Kidney (tissue), 14 donors: ENCODE measurements around the gene PABPN1. TPM values are rescaled to one million over a fixed set of nuclear protein-coding genes. Genes with fewer than 3 reads are reported as not detected.
A peak's percentile ranks its signal among the peaks of the same experiment; 100 is the strongest.

Source experiments
- DNase-seq, 5 donors: peaks; one replicate each; pipeline ENCODE4 v3.0.0-alpha.2; 2013 to 2020
- FAIRE-seq: peaks from 2 replicates; lab custom pipeline; 2012; peaks lifted over from hg19 to GRCh38; lab: Jason Lieb, UNC
- H3K27ac ChIP-seq, 2 donors: one replicate each; pipeline ENCODE4 v1.7.0; 2013; ENCODE audit warnings: low read depth in 2 of 2, low read length in 2 of 2, inconsistent platforms in 1 of 2
- H3K27me3 ChIP-seq: one replicate; pipeline ENCODE4 v1.7.1; 2013; ENCODE audit warnings: low read length, inconsistent platforms; ENCODE audit not compliant: control insufficient read depth, insufficient read depth
- H3K36me3 ChIP-seq, 3 donors: one replicate each; pipeline versions ENCODE4 v1.7.0 to v1.7.1; 2013; ENCODE audit warnings: low read length in 3 of 3, control low read depth in 1 of 3, inconsistent platforms in 1 of 3; ENCODE audit not compliant: insufficient read depth in 3 of 3, control insufficient read depth in 2 of 3
- H3K4me1 ChIP-seq, 3 donors: one replicate each; pipeline versions ENCODE4 v1.7.0 to v1.7.1; 2013; ENCODE audit warnings: low read length in 3 of 3, inconsistent platforms in 1 of 3, low read depth in 1 of 3; ENCODE audit not compliant: control insufficient read depth in 2 of 3, insufficient read depth in 2 of 3
- H3K4me3 ChIP-seq, 3 donors: one replicate each; pipeline versions ENCODE4 v1.7.0 to v1.8.1; 2013; ENCODE audit warnings: low read length in 3 of 3, control low read depth in 1 of 3, inconsistent platforms in 1 of 3
- H3K9ac ChIP-seq, 3 donors: one replicate each; pipeline versions ENCODE4 v1.7.0 to v1.7.1; 2013; ENCODE audit warnings: low read length in 3 of 3, control low read depth in 1 of 3, inconsistent platforms in 1 of 3
- H3K9me3 ChIP-seq, 3 donors: one replicate each; pipeline versions ENCODE4 v1.7.0 to v1.7.1; 2013; ENCODE audit warnings: low read length in 3 of 3, control low read depth in 1 of 3, inconsistent platforms in 1 of 3; ENCODE audit not compliant: control insufficient read depth in 2 of 3, insufficient read depth in 1 of 3
- CTCF ChIP-seq: IDR thresholded peaks from 3 replicates; pipeline ENCODE4 v1.5.1; 2012; ENCODE audit warnings: mild to moderate bottlenecking, moderate library complexity, borderline replicate concordance; ENCODE audit not compliant: insufficient read depth; ENCODE audit errors: extremely low read depth
- intact Hi-C: fragments of 100-400 bp; cut with DNase I; formaldehyde crosslinking; loops from one replicate; pipeline ENCODE4 v1.11.1; 2022
- polyA plus RNA-seq: library from polyadenylated mRNA; stranded (reverse); fragments of 350-450 nt; fragmentation: Illumina TruSeq; extraction: RNeasy Lipid Tissue Mini Kit (QIAGEN cat#74804); gene quantifications from one replicate; pipeline ENCODE4 v1.2.3, GENCODE V29; 2014; ENCODE audit warnings: low read depth, low replicate concordance; ENCODE audit not compliant: insufficient read depth
- total RNA-seq: library from RNA; stranded (reverse); fragmentation: NEBNext Ultra II Directional; extraction: Animal tissue kit (Norgen Biotek cat#: 25700); gene quantifications from one replicate; pipeline ENCODE4 v1.2.1, GENCODE V29; 2021
- donor health status: control.
- donor health status: control.
- donor health status: control.
- donor health status: control.
- donor health status: control.
- donor health status: DM: yes; HTN: yes; CAD: no.
- donor health status: Normal renal cell carcinoma (clear cell type).

Gene PABPN1
- total and polyA plus RNA-seq, 2 donors from 2014 or later: 140 to 145 TPM

GRCh38 chr14:23355871-23356435 is 34.7 kb downstream of the PABPN1 start:
- Histone ChIP-seq H3K9ac (no peak overlapping the region), H3K4me3 (no peak overlapping the region), H3K27me3 (no peaks in the 10 kb centered on the region), H3K4me1 (peaks cover 0 to 7% (median 0%) of the 10 kb centered on the region in 3 donors), H3K27ac (no peak overlapping the region), H3K9me3 (no peaks in the 10 kb centered on the region), H3K36me3 (peaks cover 0 to 2% (median 0%) of the 10 kb centered on the region in 3 donors)
- FAIRE-seq (no peak), DNase-seq (no peak)
- intact Hi-C loops: no loop called here
- no peak for TF ChIP-seq CTCF

GRCh38 chr14:23356662-23357061 is 35.4 kb downstream of the PABPN1 start:
- no peak for DNase-seq
- Histone ChIP-seq H3K27me3 (no peaks in the 10 kb centered on the region), H3K9ac (no peak overlapping the region), H3K4me1 (peaks cover 0 to 7% (median 0%) of the 10 kb centered on the region in 3 donors), H3K4me3 (no peak overlapping the region), H3K27ac (no peak overlapping the region), H3K36me3 (peaks cover 0 to 2% (median 0%) of the 10 kb centered on the region in 3 donors), H3K9me3 (no peaks in the 10 kb centered on the region)
- no peak for TF ChIP-seq CTCF
- intact Hi-C loops: no loop called here
- FAIRE-seq: no peak

GRCh38 chr14:23357261-23357660 is 36.0 kb downstream of the PABPN1 start:
- DNase-seq (peak in 2 of 5 donors; percentile 31 to 56), FAIRE-seq (no peak)
- peaks cover 0 to 3% (median 0%) of the 10 kb centered on the region in 3 donors for H3K4me1 ChIP-seq
- H3K4me3 ChIP-seq: no peak overlapping the region
- H3K36me3 ChIP-seq: peaks cover 0 to 2% (median 0%) of the 10 kb centered on the region in 3 donors
- no peak overlapping the region for H3K27ac ChIP-seq
- no peak for TF ChIP-seq CTCF
- intact Hi-C loops: no loop called here
- H3K9ac ChIP-seq: no peak overlapping the region
- no peaks in the 10 kb centered on the region for H3K9me3 ChIP-seq
- H3K27me3 ChIP-seq: no peaks in the 10 kb centered on the region

GRCh38 chr14:23358042-23358441 is 36.8 kb downstream of the PABPN1 start:
- DNase-seq (no peak), FAIRE-seq (no peak)
- Histone ChIP-seq H3K4me3 (no peak overlapping the region), H3K9me3 (no peaks in the 10 kb centered on the region), H3K4me1 (peaks cover 0 to 2% (median 0%) of the 10 kb centered on the region in 3 donors), H3K27me3 (no peaks in the 10 kb centered on the region), H3K36me3 (peaks cover 0 to 2% (median 0%) of the 10 kb centered on the region in 3 donors), H3K9ac (no peak overlapping the region), H3K27ac (no peak overlapping the region)
- intact Hi-C loops: no loop called here
- no peak for TF ChIP-seq CTCF
